SH-SY5Y (cell line): ENCODE data around the gene TGFB2.

Experiments
- GATA2 ChIP-seq: IDR thresholded peaks from 2 replicates; pipeline ENCODE4 v1.6.1; 2011; ENCODE audit warnings: mild to moderate bottlenecking, low read depth, low read length
- GATA3 ChIP-seq: IDR thresholded peaks from 2 replicates; pipeline ENCODE4 v1.6.1; 2011; ENCODE audit warnings: low read depth, mild to moderate bottlenecking, low read length, moderate library complexity

GRCh38 chr1:218350035-218350525, 4.9 kb downstream of the TGFB2 start:
- TF ChIP-seq GATA2 (no peak), GATA3 (no peak)
